Fibroblast of the aortic adventitia (primary cell): Measurements from ENCODE around the gene TTC6. TPM values are rescaled to one million over a fixed set of nuclear protein-coding genes. Genes with fewer than 3 reads are reported as not detected.

Experiments
- DNase-seq: peaks from one replicate; pipeline ENCODE4 v3.0.0-alpha.2; 2010; ENCODE audit warnings: low read depth
- H3K4me3 ChIP-seq: 2 replicates; pipeline ENCODE4 v1.5.1; 2011; ENCODE audit warnings: low read depth, mild to moderate bottlenecking, control low read depth, low read length, moderate library complexity
- CTCF ChIP-seq: IDR thresholded peaks from 2 replicates; pipeline ENCODE4 v1.5.1; 2011; ENCODE audit warnings: mild to moderate bottlenecking, low read length, control low read depth, inconsistent platforms; ENCODE audit not compliant: insufficient read depth
- total RNA-seq: library from RNA; depleted of rRNA; stranded (reverse); fragments of >200 nt; gene quantifications from 2 replicates; pipeline ENCODE4 v1.2.3, GENCODE V29; 2012; ENCODE audit warnings: low replicate concordance

TTC6 gene
- total RNA-seq, 1 donor = 0.36 TPM

- TF ChIP-seq CTCF = no peak
- no peak for DNase-seq
- peak overlapping the region; percentile 60 for H3K4me3 ChIP-seq
Measured at GRCh38 chr14:37593511-37594237, 1.8 kb upstream of the TTC6 start.

GRCh38 chr14:37594238-37594970 is 1.0 kb upstream of the TTC6 start:
- TF ChIP-seq CTCF = peak; percentile 83
- peak overlapping the region; percentile 60 for H3K4me3 ChIP-seq
- DNase-seq = peak; percentile 83

- no peak for DNase-seq
- TF ChIP-seq CTCF = no peak
- H3K4me3 ChIP-seq = peak overlapping the region; percentile 17
Measured at GRCh38 chr14:37595809-37596621, 586 bp downstream of the TTC6 start.

- no peak for TF ChIP-seq CTCF
- no peak for DNase-seq
- no peak overlapping the region for H3K4me3 ChIP-seq
Measured at GRCh38 chr14:37596790-37597472, 1.5 kb downstream of the TTC6 start.

GRCh38 chr14:37597538-37597913 is 2.1 kb downstream of the TTC6 start:
- DNase-seq = no peak
- TF ChIP-seq CTCF = peak; percentile 47
- no peak overlapping the region for H3K4me3 ChIP-seq
